Thymus (tissue), 11 donors: ENCODE results near the gene KRTAP9-3. TPM values are rescaled to one million over a fixed set of nuclear protein-coding genes. Genes with fewer than 3 reads are reported as not detected.
"Not testable (repeated sequence)": the region's sequence is repeated elsewhere in the genome, so short reads cannot be mapped to it uniquely, and the experiment has no call there.

Source experiments
- DNase-seq, 9 donors: peaks; one replicate each; pipeline ENCODE4 v3.0.0-alpha.2; 2013; ENCODE audit warnings: low spot score in 9 of 9, low read depth in 6 of 9, missing footprints in 1 of 9
- H3K27ac ChIP-seq, 2 donors: one replicate each; pipeline ENCODE4 v1.5.1; 2013; ENCODE audit warnings: control low read depth in 1 of 2, low read depth in 1 of 2, low read length in 1 of 2, mild to moderate bottlenecking in 1 of 2, moderate library complexity in 1 of 2
- H3K27me3 ChIP-seq, 2 donors: one replicate each; pipeline ENCODE4 v1.5.1; 2013; ENCODE audit warnings: low read length in 1 of 2; ENCODE audit not compliant: control insufficient read depth in 2 of 2, insufficient read depth in 1 of 2
- H3K36me3 ChIP-seq, 2 donors: one replicate each; pipeline ENCODE4 v1.5.1; 2013; ENCODE audit warnings: low read length in 1 of 2, mild to moderate bottlenecking in 1 of 2, moderate library complexity in 1 of 2; ENCODE audit not compliant: control insufficient read depth in 2 of 2, insufficient read depth in 2 of 2
- H3K4me1 ChIP-seq, 2 donors: one replicate each; pipeline ENCODE4 v1.5.1; 2013; ENCODE audit warnings: low read length in 2 of 2; ENCODE audit not compliant: control insufficient read depth in 2 of 2, insufficient read depth in 2 of 2
- H3K4me3 ChIP-seq, 2 donors: one replicate each; pipeline ENCODE4 v1.5.1; 2013; ENCODE audit warnings: low read length in 2 of 2, control low read depth in 1 of 2, mild to moderate bottlenecking in 1 of 2
- H3K9me3 ChIP-seq, 2 donors: one replicate each; pipeline ENCODE4 v1.5.1; 2013; ENCODE audit warnings: low read length in 1 of 2, mild to moderate bottlenecking in 1 of 2; ENCODE audit not compliant: control insufficient read depth in 2 of 2, insufficient read depth in 1 of 2
- WGBS: extraction: QIAGEN DNeasy Blood & Tissue Kit; methylation state at CpG from one replicate; pipeline ENCODE4 v1.1.7; 2013; 5-methylcytosine and 5-hydroxymethylcytosine counted together
- polyA plus RNA-seq: library from polyadenylated mRNA; stranded (reverse); fragments of 200-250 nt; gene quantifications from one replicate; pipeline ENCODE4 v1.2.3, GENCODE V29; 2013
- total RNA-seq: library from RNA; stranded (reverse); fragments of 120-200 nt; gene quantifications from one replicate; pipeline ENCODE4 v1.2.4, GENCODE V29; 2013
- donor health status: healthy.

Gene KRTAP9-3
- total and polyA plus RNA-seq, 2 donors: not detected

DNA sequence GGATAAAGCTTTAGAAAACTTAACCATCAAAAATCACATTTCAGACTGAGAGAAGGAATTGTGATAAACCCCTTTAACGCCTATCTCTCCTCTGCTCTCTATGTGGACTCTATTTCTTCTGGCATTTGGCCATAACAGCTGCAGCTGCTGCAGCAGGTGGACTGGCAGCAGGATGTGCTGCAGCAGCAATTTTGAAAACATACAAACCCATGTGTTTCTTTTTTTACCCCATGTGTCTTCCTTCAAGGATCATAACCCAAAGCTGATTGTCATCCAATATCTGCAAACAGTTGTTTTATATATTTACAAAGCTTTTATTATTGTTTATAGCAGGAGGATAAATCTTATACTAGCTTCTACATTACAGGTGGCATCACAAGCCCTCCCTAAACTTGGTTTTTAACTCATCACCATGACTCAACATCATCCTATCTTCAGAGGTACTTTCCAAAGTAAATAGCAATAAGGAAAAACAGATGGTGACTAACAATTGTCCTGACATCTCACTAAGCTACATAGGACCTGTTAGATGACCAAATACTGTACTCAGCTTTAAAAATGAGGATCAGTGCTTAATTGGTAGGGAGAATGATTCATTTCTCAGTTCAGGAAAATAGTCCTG lies 20.3 kb upstream of the KRTAP9-3 start:
- no peak overlapping the region for H3K4me3 ChIP-seq
- H3K27ac ChIP-seq: no peak overlapping the region
- DNase-seq: peak in 1 of 9 donors; percentile 2
- H3K4me1 ChIP-seq: no peaks in the 10 kb centered on the region
- H3K9me3 ChIP-seq: no peaks in the 10 kb centered on the region
- WGBS: 73% methylated on average over 1 of the region's 1 CpG
- H3K27me3 ChIP-seq: no peaks in the 10 kb centered on the region
- H3K36me3 ChIP-seq: no peaks in the 10 kb centered on the region

DNA sequence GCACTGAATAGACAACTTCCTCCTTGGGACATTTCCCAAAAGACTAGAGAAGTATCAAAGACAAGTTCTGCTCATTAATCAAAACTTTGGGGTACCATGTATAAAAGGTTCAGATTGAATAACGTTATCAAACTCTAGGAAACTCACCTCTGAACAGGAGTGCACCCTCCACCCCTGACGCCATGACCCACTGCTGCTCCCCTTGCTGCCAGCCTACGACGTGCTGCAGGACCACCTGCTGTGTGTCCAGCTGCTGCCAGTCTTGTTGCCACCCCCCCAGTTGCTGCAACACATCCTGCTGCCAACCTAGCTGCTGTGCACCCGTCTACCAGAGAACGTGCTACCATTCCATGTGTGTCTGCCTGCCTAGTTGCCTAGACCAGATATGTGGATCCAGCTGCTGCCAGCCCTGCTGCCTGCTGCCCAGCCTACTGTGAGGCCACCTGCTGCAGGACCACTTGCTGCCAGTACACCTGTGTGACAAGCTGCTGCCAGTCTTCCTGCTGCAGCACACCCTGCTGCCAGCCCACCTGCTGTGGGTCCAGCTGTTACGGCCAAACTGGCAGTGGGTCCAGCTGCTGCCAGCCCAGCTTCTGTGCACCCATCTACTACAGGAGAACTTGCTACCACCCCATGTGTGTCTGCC lies 19.6 kb upstream of the KRTAP9-3 start:
- Histone ChIP-seq H3K4me1 (no peaks in the 10 kb centered on the region), H3K9me3 (no peaks in the 10 kb centered on the region), H3K36me3 (no peaks in the 10 kb centered on the region), H3K27me3 (no peaks in the 10 kb centered on the region), H3K27ac (no peak overlapping the region), H3K4me3 (no peak overlapping the region)
- 91% methylated on average over 7 of the region's 7 CpGs for WGBS
- DNase-seq: no peak

DNA sequence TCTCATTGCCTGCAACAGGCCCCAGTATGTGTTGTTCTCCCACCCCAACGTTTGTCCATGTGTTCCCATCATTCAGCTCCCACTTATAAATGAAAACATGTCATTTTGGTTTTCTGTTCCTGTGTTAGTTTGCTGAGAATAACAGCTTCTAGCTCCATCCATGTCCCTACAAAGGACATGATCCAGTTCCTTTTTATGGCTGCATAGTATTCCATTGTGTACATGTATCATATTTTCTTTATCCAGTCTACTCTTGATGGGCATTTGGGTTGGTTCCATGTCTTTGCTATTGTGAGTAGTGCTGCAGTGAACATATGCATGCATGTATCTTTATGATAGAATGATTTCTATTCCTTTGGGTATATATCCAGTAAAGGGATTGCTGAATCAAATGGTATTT lies 16.6 kb upstream of the KRTAP9-3 start:
- no peak overlapping the region for H3K4me3 ChIP-seq
- no peaks in the 10 kb centered on the region for H3K4me1 ChIP-seq
- H3K27ac ChIP-seq: no peak overlapping the region
- no peaks in the 10 kb centered on the region for H3K9me3 ChIP-seq
- no peaks in the 10 kb centered on the region for H3K36me3 ChIP-seq
- no peak for DNase-seq
- no peaks in the 10 kb centered on the region for H3K27me3 ChIP-seq
- WGBS: 85% methylated on average over 1 of the region's 1 CpG

DNA sequence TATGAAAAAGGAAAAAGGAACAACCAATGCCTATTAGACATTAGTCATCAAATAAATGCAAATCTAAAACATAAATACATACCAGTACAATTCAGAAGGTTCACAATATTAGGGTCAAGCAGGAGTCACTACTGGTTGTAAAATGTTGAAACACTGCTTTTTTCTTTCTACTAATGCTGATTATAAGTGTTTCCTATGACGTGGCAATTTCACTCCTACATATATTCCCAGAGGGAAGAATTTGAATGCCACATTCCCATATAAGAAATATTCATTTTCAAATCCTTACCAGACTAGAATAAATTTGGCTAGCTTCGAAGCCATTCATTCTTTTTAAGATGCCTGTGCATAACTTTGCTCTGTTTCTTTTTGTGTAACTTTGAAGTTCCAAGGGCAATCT lies 8.4 kb upstream of the KRTAP9-3 start:
- WGBS: 84% methylated on average over 2 of the region's 2 CpGs
- Histone ChIP-seq H3K36me3 (no peaks in the 10 kb centered on the region), H3K27me3 (no peaks in the 10 kb centered on the region), H3K9me3 (no peaks in the 10 kb centered on the region), H3K4me1 (no peaks in the 10 kb centered on the region), H3K27ac (no peak overlapping the region), H3K4me3 (no peak overlapping the region)
- no peak for DNase-seq

DNA sequence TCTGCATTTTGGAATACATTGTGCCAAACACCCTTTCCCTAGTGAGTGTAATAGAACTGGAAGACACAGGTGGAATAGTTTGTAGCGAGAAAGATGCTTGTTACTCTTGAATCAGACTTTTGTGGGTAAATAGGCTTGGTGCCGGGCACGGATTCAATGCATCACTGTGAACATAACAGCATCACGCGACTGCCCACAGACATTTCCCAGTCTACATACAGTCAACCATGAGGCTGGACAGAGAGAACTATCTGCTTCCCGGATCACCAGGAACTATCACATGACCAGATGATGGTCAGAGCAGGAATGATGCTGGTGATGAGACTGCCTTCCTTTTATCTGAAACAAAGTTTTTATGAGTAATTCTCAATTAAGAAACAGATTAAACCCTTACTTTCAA lies 6.2 kb upstream of the KRTAP9-3 start:
- 96% methylated on average over 6 of the region's 6 CpGs for WGBS
- no peaks in the 10 kb centered on the region for H3K9me3 ChIP-seq
- H3K27ac ChIP-seq: no peak overlapping the region
- H3K4me3 ChIP-seq: no peak overlapping the region
- H3K27me3 ChIP-seq: no peaks in the 10 kb centered on the region
- DNase-seq: no peak
- no peaks in the 10 kb centered on the region for H3K4me1 ChIP-seq
- no peaks in the 10 kb centered on the region for H3K36me3 ChIP-seq

DNA sequence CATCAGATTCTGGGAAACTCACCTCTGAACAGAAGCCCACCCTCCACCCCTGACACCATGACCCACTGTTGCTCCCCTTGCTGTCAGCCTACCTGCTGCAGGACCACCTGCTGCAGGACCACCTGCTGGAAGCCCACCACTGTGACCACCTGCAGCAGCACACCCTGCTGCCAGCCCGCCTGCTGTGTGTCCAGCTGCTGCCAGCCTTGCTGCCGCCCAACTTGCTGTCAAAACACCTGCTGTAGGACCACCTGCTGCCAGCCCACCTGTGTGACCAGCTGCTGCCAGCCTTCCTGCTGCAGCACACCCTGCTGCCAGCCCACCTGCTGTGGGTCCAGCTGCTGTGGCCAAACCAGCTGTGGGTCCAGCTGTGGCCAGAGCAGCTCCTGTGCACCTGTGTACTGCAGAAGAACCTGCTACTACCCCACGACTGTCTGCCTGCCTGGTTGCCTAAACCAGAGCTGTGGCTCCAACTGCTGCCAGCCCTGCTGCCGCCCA lies 5.6 kb upstream of the KRTAP9-3 start, which contains the start of gene KRTAP9-2:
TSS of gene KRTAP9-2 (plus strand) at position 51 of the 498 bp plus-strand sequence. CDS start at position 58, 7 bp downstream.
- DNase-seq, H3K4me1 ChIP-seq, H3K27me3 ChIP-seq, H3K9me3 ChIP-seq, H3K36me3 ChIP-seq, H3K4me3 ChIP-seq, H3K27ac ChIP-seq: not testable (repeated sequence)
- 71% methylated on average over 3 of the region's 4 CpGs for WGBS

DNA sequence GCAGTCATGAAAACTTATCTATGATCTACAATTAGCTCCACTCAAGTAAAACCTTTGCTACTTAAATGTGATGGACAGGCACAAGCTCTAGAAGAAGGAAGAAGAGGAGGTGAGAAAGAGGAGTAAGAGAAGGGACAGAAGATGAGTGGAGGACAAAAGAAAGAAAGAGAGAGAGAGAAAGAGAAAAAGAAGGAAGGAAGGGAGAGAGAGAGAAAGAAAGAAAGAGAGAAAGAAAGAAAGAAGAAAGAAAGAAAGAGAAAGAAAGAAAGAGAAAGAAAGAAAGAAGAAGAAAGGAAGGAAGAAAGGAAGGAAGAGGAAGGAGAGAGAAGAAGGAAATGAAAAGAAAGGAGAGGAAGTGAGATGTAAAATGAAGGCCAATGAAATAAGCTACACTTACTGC lies 2.2 kb upstream of the KRTAP9-3 start:
- DNase-seq: no peak

DNA sequence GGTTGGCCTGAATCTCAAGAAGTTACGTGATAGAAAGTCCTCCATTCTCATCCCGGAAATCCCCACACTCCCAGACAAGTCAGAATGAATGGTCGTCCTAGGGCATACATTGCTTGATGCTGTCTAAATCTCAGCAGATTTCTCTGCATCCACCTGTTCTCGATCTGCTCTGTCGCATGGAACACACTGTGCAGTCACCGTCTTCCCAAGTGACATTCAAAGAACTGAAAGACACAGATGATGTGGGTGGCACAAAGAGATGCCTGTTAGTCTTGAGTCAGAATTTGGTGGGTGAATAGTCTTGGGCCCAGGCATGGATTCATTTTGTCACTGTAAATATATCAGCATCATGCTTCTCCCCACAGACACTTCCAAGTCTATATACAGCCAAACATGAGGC lies 518 bp upstream of the KRTAP9-3 start:
- Histone ChIP-seq H3K9me3 (no peaks in the 10 kb centered on the region), H3K4me1 (no peaks in the 10 kb centered on the region), H3K27ac (no peak overlapping the region), H3K4me3 (no peak overlapping the region), H3K36me3 (no peaks in the 10 kb centered on the region), H3K27me3 (no peaks in the 10 kb centered on the region)
- 97% methylated on average over 6 of the region's 6 CpGs for WGBS
- DNase-seq: no peak

More for the DNA sequence above, 2.2 kb upstream of the KRTAP9-3 start:
- Histone ChIP-seq H3K9me3 (no peaks in the 10 kb centered on the region), H3K4me1 (no peaks in the 10 kb centered on the region), H3K27ac (no peak overlapping the region), H3K27me3 (no peaks in the 10 kb centered on the region), H3K4me3 (no peak overlapping the region), H3K36me3 (no peaks in the 10 kb centered on the region)

DNA sequence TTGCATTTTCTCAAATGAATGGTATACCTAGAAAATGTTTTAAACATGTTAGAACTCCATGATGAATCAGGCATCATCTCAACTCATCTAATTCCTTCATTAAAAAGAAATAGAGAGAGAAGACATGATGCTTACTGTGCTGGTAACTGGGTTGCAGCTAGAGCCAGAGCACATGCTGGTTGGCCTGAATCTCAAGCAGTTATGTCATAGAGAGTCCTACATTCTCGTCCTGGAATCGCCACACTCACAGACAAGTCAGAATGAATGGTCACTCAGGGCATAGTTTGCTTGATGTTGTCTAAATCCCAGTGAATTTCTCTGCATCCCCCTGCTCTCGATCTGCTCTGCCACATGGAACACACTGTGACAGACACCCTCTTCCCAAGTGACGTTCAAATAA lies 4.9 kb downstream of the KRTAP9-3 start:
- H3K27ac ChIP-seq, DNase-seq: not testable (repeated sequence)
- WGBS: 94% methylated on average over 4 of the region's 4 CpGs

More for the DNA sequence above, 4.9 kb downstream of the KRTAP9-3 start:
- H3K27me3 ChIP-seq, H3K4me1 ChIP-seq, H3K4me3 ChIP-seq, H3K9me3 ChIP-seq, H3K36me3 ChIP-seq: not testable (repeated sequence)
